Measurements from ENCODE around the gene MSX2. TPM values are rescaled to one million over a fixed set of nuclear protein-coding genes. Genes with fewer than 3 reads are reported as not detected.

Gene MSX2
- total RNA-seq, 1 experiment from 2014 or later, result 8.5 TPM

- Histone ChIP-seq H3K36me3 (ENCODE audit: control insufficient read depth, insufficient read depth, low read length) (no peaks in the 10 kb centered on the region), H3K9me3 (ENCODE audit: control insufficient read depth, insufficient read depth, low read depth, low read length) (no peaks in the 10 kb centered on the region), H3K4me1 (ENCODE audit: control insufficient read depth, insufficient read depth, low read length) (0 out of 2 replicates have a peak, but pooled peaks cover 5% of the 10 kb centered on the region), H3K4me3 (ENCODE audit: low read depth in 2 of 2, low read length in 2 of 2) (no peak overlapping the region), H3K27me3 (ENCODE audit: control insufficient read depth, insufficient read depth, low read length) (no peaks in the 10 kb centered on the region), H3K27ac (ENCODE audit: low read length) (no peak overlapping the region)
- CTCF ChIA-PET, result interaction anchor here (0.6 kb wide), 1 partner anchor 10 kb away, joined by 3 read pairs; no protein-coding TSS in a partner anchor
- intact Hi-C loops (cut with micrococcal nuclease; ENCODE audit: unreplicated experiment) (no loop called here), in situ Hi-C loops (cut with HindIII; ENCODE audit: low pct_unique_long_range_greater_than_20kb, low sequenced_read_pairs) (no loop called here)
- no TSS peak for BruUV-seq (replicated peaks)
- DNase-seq (ENCODE audit: low read depth, low spot score) (no peak), ATAC-seq (no peak)
- TF ChIP-seq POLR2AphosphoS5 (IDR thresholded peaks at IDR 0.05; ENCODE audit: low read depth, low read length) (no peak), CTCF (IDR thresholded peaks at IDR 0.05) (no peak), TCF7L2 (IDR thresholded peaks at IDR 0.05; ENCODE audit: low read depth, low read length) (no peak), SIN3A (IDR thresholded peaks at IDR 0.05; ENCODE audit: borderline replicate concordance, insufficient read depth, low read depth, low read length) (no peak)
- TF ChIP-seq, protein P1, sequence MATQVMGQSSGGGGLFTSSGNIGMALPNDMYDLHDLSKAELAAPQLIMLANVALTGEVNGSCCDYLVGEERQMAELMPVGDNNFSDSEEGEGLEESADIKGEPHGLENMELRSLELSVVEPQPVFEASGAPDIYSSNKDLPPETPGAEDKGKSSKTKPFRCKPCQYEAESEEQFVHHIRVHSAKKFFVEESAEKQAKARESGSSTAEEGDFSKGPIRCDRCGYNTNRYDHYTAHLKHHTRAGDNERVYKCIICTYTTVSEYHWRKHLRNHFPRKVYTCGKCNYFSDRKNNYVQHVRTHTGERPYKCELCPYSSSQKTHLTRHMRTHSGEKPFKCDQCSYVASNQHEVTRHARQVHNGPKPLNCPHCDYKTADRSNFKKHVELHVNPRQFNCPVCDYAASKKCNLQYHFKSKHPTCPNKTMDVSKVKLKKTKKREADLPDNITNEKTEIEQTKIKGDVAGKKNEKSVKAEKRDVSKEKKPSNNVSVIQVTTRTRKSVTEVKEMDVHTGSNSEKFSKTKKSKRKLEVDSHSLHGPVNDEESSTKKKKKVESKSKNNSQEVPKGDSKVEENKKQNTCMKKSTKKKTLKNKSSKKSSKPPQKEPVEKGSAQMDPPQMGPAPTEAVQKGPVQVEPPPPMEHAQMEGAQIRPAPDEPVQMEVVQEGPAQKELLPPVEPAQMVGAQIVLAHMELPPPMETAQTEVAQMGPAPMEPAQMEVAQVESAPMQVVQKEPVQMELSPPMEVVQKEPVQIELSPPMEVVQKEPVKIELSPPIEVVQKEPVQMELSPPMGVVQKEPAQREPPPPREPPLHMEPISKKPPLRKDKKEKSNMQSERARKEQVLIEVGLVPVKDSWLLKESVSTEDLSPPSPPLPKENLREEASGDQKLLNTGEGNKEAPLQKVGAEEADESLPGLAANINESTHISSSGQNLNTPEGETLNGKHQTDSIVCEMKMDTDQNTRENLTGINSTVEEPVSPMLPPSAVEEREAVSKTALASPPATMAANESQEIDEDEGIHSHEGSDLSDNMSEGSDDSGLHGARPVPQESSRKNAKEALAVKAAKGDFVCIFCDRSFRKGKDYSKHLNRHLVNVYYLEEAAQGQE (IDR thresholded peaks at IDR 0.05; ENCODE audit: insufficient read depth in 1 of 2, low read depth in 2 of 2, low read length in 1 of 2), result no peak
- POLR2A ChIA-PET, result interaction anchor here (0.7 kb wide), 1 partner anchor 14 kb away, joined by 4 read pairs; no protein-coding TSS in a partner anchor
Observed at GRCh38 chr5:174693697-174694385, 30.5 kb upstream of the MSX2 start.

GRCh38 chr5:174694611-174695010 is 29.8 kb upstream of the MSX2 start:
- Histone ChIP-seq H3K9me3 (ENCODE audit: control insufficient read depth, insufficient read depth, low read depth, low read length) (no peaks in the 10 kb centered on the region), H3K4me1 (ENCODE audit: control insufficient read depth, insufficient read depth, low read length) (0 out of 2 replicates have a peak, but pooled peaks cover 5% of the 10 kb centered on the region), H3K27me3 (ENCODE audit: control insufficient read depth, insufficient read depth, low read length) (no peaks in the 10 kb centered on the region), H3K4me3 (ENCODE audit: low read depth in 2 of 2, low read length in 2 of 2) (no peak overlapping the region), H3K27ac (ENCODE audit: low read length) (no peak overlapping the region), H3K36me3 (ENCODE audit: control insufficient read depth, insufficient read depth, low read length) (no peaks in the 10 kb centered on the region)
- intact Hi-C loops (cut with micrococcal nuclease; ENCODE audit: unreplicated experiment), result no loop called here
- POLR2A ChIA-PET, result interaction anchor here (0.5 kb wide), 1 partner anchor 183 kb away, joined by 4 read pairs; no protein-coding TSS in a partner anchor
- CTCF ChIA-PET, result interaction anchor here (0.6 kb wide), 1 partner anchor 9 kb away, joined by 3 read pairs; no protein-coding TSS in a partner anchor
- BruUV-seq (replicated peaks), result no TSS peak
- DNase-seq (ENCODE audit: low read depth, low spot score) (no peak), ATAC-seq (no peak)
- TF ChIP-seq SIN3A (IDR thresholded peaks at IDR 0.05; ENCODE audit: borderline replicate concordance, insufficient read depth, low read depth, low read length) (no peak), TCF7L2 (IDR thresholded peaks at IDR 0.05; ENCODE audit: low read depth, low read length) (no peak), POLR2AphosphoS5 (IDR thresholded peaks at IDR 0.05; ENCODE audit: low read depth, low read length) (no peak), CTCF (IDR thresholded peaks at IDR 0.05) (no peak)
- TF ChIP-seq, protein P1 (IDR thresholded peaks at IDR 0.05; ENCODE audit: insufficient read depth in 1 of 2, low read depth in 2 of 2, low read length in 1 of 2), result no peak
- in situ Hi-C loops (cut with HindIII; ENCODE audit: low pct_unique_long_range_greater_than_20kb, low sequenced_read_pairs), result no loop called here
